Epidermal melanocyte (primary cell): ENCODE measurements around the gene SEMA4A.
"Not testable (repeated sequence)": the region's sequence is repeated elsewhere in the genome, so short reads cannot be mapped to it uniquely, and the experiment has no call there.

Experiments used
- DNase-seq: peaks from one replicate; pipeline ENCODE4 v3.0.0; 2011; ENCODE audit warnings: low spot score; ENCODE audit not compliant: insufficient read length

SEMA4A gene

GRCh38 chr1:156118177-156118868, 35.1 kb upstream of the SEMA4A start:
- no peak for DNase-seq

GRCh38 chr1:156119503-156120209, 33.7 kb upstream of the SEMA4A start:
- no peak for DNase-seq

GRCh38 chr1:156120318-156120717, 33.1 kb upstream of the SEMA4A start:
- no peak for DNase-seq

- DNase-seq: not testable (repeated sequence)
These were observed 32.4 kb upstream of the SEMA4A start for GRCh38 chr1:156121005-156121404.

GRCh38 chr1:156121457-156121856, 31.9 kb upstream of the SEMA4A start:
- no peak for DNase-seq

- no peak for DNase-seq
These were observed 31.3 kb upstream of the SEMA4A start for GRCh38 chr1:156122086-156122485.

- DNase-seq: no peak
These were observed 30.6 kb upstream of the SEMA4A start for GRCh38 chr1:156122519-156123355.

- DNase-seq: no peak
These were observed 29.8 kb upstream of the SEMA4A start for GRCh38 chr1:156123356-156124196.

GRCh38 chr1:156124557-156125483, 28.6 kb upstream of the SEMA4A start:
- DNase-seq: no peak

GRCh38 chr1:156125544-156125943, 27.8 kb upstream of the SEMA4A start:
- DNase-seq: not testable (repeated sequence)

GRCh38 chr1:156126043-156126629, 27.2 kb upstream of the SEMA4A start:
- DNase-seq: no peak

- no peak for DNase-seq
These were observed 26.5 kb upstream of the SEMA4A start for GRCh38 chr1:156126630-156127534.

GRCh38 chr1:156128308-156128653, 25.1 kb upstream of the SEMA4A start:
- DNase-seq: no peak

- DNase-seq: no peak
These were observed 24.5 kb upstream of the SEMA4A start for GRCh38 chr1:156128654-156129597.

- peak; percentile 75 for DNase-seq
These were observed 23.5 kb upstream of the SEMA4A start for GRCh38 chr1:156129687-156130577.

GRCh38 chr1:156130578-156130942, 22.8 kb upstream of the SEMA4A start:
- no peak for DNase-seq
